K562 (cell line): ENCODE data around the gene PCDHGC4. TPM values are rescaled to one million over a fixed set of nuclear protein-coding genes. Genes with fewer than 3 reads are reported as not detected.

Experiments
- CREBBP ChIP-seq: IDR thresholded peaks from one replicate; pipeline ENCODE4 v1.6.1; 2012; ENCODE audit warnings: low read depth, mild to moderate bottlenecking, control low read depth, inconsistent platforms, low read length
- CREM ChIP-seq: IDR thresholded peaks from 2 replicates; pipeline ENCODE4 v1.6.1; 2014; ENCODE audit warnings: antibody characterized with exemption, low read depth
- HMGN3 ChIP-seq: IDR thresholded peaks from 2 replicates; pipeline ENCODE4 v1.6.1; 2011; ENCODE audit warnings: borderline replicate concordance, low read depth, mild to moderate bottlenecking, mixed read lengths, low read length; ENCODE audit not compliant: insufficient read length; ENCODE audit errors: extremely low read depth
- MCM7 ChIP-seq, 2 experiments: fragments of 450-650 bp; IDR thresholded peaks; 2 replicates each; pipeline ENCODE4 v1.6.1; 2016 to 2018
- RBM17 ChIP-seq: fragments of 200-400 bp; formaldehyde crosslinking; IDR thresholded peaks from 2 replicates; pipeline ENCODE4 v1.6.1; 2017; ENCODE audit warnings: low read depth, mild to moderate bottlenecking, low read length, borderline replicate concordance
- STAT5A ChIP-seq: IDR thresholded peaks from 2 replicates; pipeline ENCODE4 v1.6.1; 2012; ENCODE audit warnings: low read length, inconsistent platforms, borderline replicate concordance
- TFAP4 ChIP-seq: sonication (generic); formaldehyde crosslinking; IDR thresholded peaks from 2 replicates; pipeline ENCODE4 v1.8.0; 2022; ENCODE audit warnings: missing genetic modification reagents, mild to moderate bottlenecking, moderate library complexity, borderline replicate concordance
- ZBTB17 ChIP-seq: fragments of 450-650 bp; formaldehyde crosslinking; IDR thresholded peaks from 2 replicates; pipeline ENCODE4 v1.4.0; 2020; ENCODE audit warnings: mild to moderate bottlenecking
- ZNF263 ChIP-seq: sonication (generic); formaldehyde crosslinking; IDR thresholded peaks from 2 replicates; pipeline ENCODE4 v1.8.0; 2022; ENCODE audit warnings: mild to moderate bottlenecking, missing genetic modification reagents, borderline replicate concordance
- ZNF77 ChIP-seq: fragments of 250-450 bp; sonication (Bioruptor Pico); IDR thresholded peaks from 2 replicates; pipeline ENCODE4 v1.5.0; 2020
- polyA plus RNA-seq, 8 experiments: library from polyadenylated mRNA; depleted of rRNA in 4 of 8; stranded (reverse) in 5 of 8; unstranded in 3 of 8; fragments of >200 nt; fragmentation: Nextera tagmentation in 2 of 8; fragmentation: Illumina TruSeq in 1 of 8; extraction: Ambion mirVana in 2 of 8; extraction: Trizol in 1 of 8; gene quantifications; 2 replicates each; pipeline versions ENCODE4 v1.2.1 to v1.2.3, GENCODE V29; 2011 to 2014; ENCODE audit warnings: inconsistent platforms in 1 of 8, missing spikeins in 1 of 8
- total RNA-seq, 7 experiments: library from RNA; depleted of rRNA in 6 of 7; stranded (reverse); fragments of >200 nt in 6 of 7; fragmentation: Illumina TruSeq in 2 of 7; extraction: Trizol in 2 of 7; gene quantifications; 2 replicates each; pipeline versions ENCODE4 v1.2.1 to v1.2.3, GENCODE V29; 2011 to 2021; ENCODE audit warnings: low replicate concordance in 1 of 7
- TF ChIP-seq, protein P1 (sequence below), 2 experiments: fragments of 450-650 bp in 1 of 2; sonication (generic) in 1 of 2; formaldehyde crosslinking in 1 of 2; IDR thresholded peaks; 2 replicates each; pipeline versions ENCODE4 v1.7.1 to v1.9.0; 2016 to 2022; ENCODE audit warnings: inconsistent platforms in 1 of 2, mild to moderate bottlenecking in 1 of 2, missing genetic modification reagents in 1 of 2
- TF ChIP-seq, protein P2 (sequence below), 2 experiments: IDR thresholded peaks; 2 replicates each; pipeline ENCODE4 v1.6.1; 2011; ENCODE audit warnings: borderline replicate concordance in 1 of 2, control low read depth in 1 of 2, low read depth in 1 of 2, low read length in 1 of 2, mild to moderate bottlenecking in 1 of 2, mixed read lengths in 1 of 2, moderate library complexity in 1 of 2; ENCODE audit not compliant: insufficient read depth in 1 of 2, insufficient read length in 1 of 2, poor library complexity in 1 of 2, severe bottlenecking in 1 of 2; ENCODE audit errors: extremely low read depth in 1 of 2

PCDHGC4 gene
- total and polyA plus RNA-seq, 9 of the 15 experiments (the other 6 are each of a cell fraction or from before 2014, with no cell fraction given) = 0.05 TPM; not detected in 8

- TF ChIP-seq, protein P1, sequence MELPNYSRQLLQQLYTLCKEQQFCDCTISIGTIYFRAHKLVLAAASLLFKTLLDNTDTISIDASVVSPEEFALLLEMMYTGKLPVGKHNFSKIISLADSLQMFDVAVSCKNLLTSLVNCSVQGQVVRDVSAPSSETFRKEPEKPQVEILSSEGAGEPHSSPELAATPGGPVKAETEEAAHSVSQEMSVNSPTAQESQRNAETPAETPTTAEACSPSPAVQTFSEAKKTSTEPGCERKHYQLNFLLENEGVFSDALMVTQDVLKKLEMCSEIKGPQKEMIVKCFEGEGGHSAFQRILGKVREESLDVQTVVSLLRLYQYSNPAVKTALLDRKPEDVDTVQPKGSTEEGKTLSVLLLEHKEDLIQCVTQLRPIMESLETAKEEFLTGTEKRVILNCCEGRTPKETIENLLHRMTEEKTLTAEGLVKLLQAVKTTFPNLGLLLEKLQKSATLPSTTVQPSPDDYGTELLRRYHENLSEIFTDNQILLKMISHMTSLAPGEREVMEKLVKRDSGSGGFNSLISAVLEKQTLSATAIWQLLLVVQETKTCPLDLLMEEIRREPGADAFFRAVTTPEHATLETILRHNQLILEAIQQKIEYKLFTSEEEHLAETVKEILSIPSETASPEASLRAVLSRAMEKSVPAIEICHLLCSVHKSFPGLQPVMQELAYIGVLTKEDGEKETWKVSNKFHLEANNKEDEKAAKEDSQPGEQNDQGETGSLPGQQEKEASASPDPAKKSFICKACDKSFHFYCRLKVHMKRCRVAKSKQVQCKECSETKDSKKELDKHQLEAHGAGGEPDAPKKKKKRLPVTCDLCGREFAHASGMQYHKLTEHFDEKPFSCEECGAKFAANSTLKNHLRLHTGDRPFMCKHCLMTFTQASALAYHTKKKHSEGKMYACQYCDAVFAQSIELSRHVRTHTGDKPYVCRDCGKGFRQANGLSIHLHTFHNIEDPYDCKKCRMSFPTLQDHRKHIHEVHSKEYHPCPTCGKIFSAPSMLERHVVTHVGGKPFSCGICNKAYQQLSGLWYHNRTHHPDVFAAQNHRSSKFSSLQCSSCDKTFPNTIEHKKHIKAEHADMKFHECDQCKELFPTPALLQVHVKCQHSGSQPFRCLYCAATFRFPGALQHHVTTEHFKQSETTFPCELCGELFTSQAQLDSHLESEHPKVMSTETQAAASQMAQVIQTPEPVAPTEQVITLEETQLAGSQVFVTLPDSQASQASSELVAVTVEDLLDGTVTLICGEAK (IDR thresholded peaks at IDR 0.05) = no peak
- TF ChIP-seq, protein P1 (CRISPR knock-in tag; IDR thresholded peaks at IDR 0.05) = no peak
- TF ChIP-seq ZNF263 (CRISPR knock-in tag) (no peak), RBM17 (no peak), CREM (0 out of 2 replicates have a peak, but pooled peaks have one; percentile 6), ZBTB17 (CRISPR knock-in tag) (no peak), STAT5A (no peak), MCM7 (IDR thresholded peaks at IDR 0.05) (no peak), CREBBP (no peak), ZNF77 (no peak), TFAP4 (CRISPR knock-in tag) (peak; percentile 47; the same call in 1 of the 2 replicates), HMGN3 (no peak)
- TF ChIP-seq, protein P2, sequence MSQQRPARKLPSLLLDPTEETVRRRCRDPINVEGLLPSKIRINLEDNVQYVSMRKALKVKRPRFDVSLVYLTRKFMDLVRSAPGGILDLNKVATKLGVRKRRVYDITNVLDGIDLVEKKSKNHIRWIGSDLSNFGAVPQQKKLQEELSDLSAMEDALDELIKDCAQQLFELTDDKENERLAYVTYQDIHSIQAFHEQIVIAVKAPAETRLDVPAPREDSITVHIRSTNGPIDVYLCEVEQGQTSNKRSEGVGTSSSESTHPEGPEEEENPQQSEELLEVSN (IDR thresholded peaks at IDR 0.05; ENCODE audit: borderline replicate concordance in 1 of 2, extremely low read depth in 1 of 2, insufficient read depth in 1 of 2, insufficient read length in 1 of 2, low read depth in 1 of 2, low read length in 1 of 2, poor library complexity in 1 of 2, severe bottlenecking in 1 of 2) = no peak
These were observed 36.5 kb downstream of the PCDHGC4 start (continued) for GRCh38 chr5:141521244-141521781.
